Measurements from ENCODE around the gene PLCXD3.

Gene PLCXD3

DNA sequence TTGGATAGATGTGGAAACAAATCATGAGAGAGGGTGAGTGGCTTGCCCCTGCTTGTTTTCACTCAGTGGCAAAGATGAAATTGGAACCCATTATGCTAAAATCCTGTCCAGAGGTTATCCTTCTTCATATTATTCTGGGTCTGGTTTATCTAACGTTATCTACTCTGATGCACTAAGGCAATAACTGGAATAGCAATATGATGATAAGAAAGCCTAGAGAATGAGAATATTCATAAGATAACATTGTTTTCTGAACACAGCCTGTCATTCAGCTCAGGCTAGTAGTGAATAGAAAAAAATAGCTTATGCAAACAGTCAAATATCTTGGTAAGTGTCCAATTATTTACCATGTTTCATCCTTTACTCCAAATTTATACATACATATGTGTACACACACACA is 165.1 kb downstream of the PLCXD3 start:
- H3K27ac ChIP-seq = no peak overlapping the region
- TF ChIP-seq, protein P1, sequence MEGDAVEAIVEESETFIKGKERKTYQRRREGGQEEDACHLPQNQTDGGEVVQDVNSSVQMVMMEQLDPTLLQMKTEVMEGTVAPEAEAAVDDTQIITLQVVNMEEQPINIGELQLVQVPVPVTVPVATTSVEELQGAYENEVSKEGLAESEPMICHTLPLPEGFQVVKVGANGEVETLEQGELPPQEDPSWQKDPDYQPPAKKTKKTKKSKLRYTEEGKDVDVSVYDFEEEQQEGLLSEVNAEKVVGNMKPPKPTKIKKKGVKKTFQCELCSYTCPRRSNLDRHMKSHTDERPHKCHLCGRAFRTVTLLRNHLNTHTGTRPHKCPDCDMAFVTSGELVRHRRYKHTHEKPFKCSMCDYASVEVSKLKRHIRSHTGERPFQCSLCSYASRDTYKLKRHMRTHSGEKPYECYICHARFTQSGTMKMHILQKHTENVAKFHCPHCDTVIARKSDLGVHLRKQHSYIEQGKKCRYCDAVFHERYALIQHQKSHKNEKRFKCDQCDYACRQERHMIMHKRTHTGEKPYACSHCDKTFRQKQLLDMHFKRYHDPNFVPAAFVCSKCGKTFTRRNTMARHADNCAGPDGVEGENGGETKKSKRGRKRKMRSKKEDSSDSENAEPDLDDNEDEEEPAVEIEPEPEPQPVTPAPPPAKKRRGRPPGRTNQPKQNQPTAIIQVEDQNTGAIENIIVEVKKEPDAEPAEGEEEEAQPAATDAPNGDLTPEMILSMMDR (conservative IDR thresholded peaks at IDR 0.05) = no peak
- TF ChIP-seq ZFX (IDR thresholded peaks at IDR 0.05) = no peak

DNA sequence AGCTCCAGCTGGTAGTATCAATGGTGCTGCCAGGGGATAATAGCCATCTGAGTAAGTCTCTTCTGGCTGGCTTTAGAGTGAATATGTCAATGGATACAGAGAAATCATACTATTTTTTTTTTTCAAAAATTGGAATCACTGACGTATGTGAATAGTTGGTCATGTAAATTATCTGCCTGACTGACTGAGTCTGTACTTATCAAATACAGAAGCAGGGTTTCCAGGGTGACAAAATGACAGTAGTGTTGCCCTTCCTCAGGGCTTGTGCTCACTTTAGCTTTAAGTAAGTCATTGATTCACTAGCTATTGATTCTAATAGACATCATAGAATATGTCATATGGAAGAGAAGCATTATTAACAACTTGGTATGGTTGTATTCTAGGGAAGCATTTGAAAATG is 171.1 kb downstream of the PLCXD3 start:
- TF ChIP-seq, protein P1 (conservative IDR thresholded peaks at IDR 0.05) = no peak
- TF ChIP-seq ZFX (IDR thresholded peaks at IDR 0.05) = no peak
- H3K27ac ChIP-seq = no peak overlapping the region

DNA sequence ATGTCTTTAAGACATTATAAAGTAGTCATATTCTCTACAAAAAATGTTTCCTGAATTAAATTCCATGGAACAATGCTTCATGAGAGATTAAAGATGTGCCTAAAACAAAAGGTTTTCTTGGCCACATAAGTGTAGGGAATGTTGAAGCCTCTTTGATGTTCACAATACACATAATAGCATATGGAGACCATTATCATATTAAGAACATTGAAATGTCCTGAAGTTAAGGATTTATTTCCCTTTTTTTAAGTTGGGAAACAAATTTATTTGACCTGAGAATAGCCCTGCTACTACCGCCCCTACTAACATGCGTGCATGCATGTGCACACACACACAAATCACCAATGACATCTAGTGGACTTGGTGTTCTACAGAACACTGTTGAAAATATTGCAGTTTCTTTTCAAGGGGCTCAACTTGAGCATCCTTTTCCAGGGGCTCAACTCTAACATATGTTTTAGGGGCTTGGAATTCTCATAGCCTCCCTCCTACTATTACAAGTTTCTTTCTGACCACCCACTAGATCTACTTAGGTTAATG is 172.2 kb downstream of the PLCXD3 start:
- TF ChIP-seq, protein P1 (conservative IDR thresholded peaks at IDR 0.05) = no peak; the same call in 1 of the 2 replicates
- TF ChIP-seq ZFX (IDR thresholded peaks at IDR 0.05) = no peak
- no peak overlapping the region for H3K27ac ChIP-seq

DNA sequence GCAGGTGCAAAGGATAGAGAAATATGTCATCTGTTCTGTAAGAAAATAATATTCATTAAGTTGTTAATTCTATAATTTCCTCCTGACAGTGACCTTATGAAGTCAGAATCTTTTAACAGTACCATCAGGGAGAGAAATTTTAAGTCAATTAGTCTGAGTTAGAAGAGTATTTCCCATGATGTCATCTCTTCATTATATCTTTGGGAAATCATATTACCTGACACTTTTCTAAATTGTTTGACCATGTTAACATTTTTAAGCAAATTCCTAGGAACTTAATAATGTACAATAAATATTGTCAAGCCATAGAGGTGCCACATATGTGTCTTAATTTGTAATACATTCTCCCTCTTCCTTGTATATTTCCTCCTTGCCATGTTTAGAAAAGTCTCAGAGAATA is 172.7 kb downstream of the PLCXD3 start:
- no peak overlapping the region for H3K27ac ChIP-seq
- TF ChIP-seq, protein P1 (conservative IDR thresholded peaks at IDR 0.05) = no peak
- TF ChIP-seq ZFX (IDR thresholded peaks at IDR 0.05) = no peak

DNA sequence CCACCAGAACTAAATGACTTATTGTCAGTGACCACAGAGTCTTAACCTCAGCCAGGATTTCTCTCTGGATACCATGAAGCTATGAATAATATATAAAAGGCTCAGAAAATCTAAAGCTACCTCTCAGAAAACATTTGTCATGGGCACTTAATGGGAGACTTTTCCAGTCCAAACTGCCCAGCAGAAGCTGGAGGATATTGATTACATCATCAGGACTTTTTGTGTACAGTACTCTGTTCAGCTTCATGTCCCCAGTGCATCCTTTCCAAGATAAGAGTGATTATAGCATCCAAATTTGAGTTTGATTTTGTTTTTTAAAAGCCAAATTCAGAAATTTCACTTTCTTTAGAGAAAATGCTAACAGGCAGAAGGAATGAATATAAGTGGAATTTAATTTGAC is 173.2 kb downstream of the PLCXD3 start:
- no peak overlapping the region for H3K27ac ChIP-seq
- TF ChIP-seq, protein P1 (conservative IDR thresholded peaks at IDR 0.05) = no peak
- TF ChIP-seq ZFX (IDR thresholded peaks at IDR 0.05) = no peak

DNA sequence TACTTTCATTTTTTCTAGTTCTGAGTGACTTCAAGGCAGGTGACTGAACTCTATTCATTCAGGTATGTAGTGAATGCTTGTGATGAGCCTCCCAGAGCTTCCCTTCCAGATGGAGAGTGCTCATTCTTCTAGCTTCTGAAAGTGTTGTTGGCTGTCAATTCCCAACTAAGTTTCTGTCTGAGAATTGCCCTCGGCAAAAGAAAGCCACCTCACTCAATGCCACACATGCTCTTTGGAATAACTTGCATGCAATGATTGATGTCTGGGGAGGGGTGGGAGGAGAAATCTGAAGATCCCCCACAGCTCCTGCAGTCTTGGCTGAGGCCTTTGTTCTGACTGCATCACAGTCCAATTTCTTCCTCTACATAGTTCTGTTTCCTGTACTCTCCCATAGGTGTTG is 173.9 kb downstream of the PLCXD3 start:
- TF ChIP-seq, protein P1 (conservative IDR thresholded peaks at IDR 0.05) = no peak
- TF ChIP-seq ZFX (IDR thresholded peaks at IDR 0.05) = no peak
- no peak overlapping the region for H3K27ac ChIP-seq

DNA sequence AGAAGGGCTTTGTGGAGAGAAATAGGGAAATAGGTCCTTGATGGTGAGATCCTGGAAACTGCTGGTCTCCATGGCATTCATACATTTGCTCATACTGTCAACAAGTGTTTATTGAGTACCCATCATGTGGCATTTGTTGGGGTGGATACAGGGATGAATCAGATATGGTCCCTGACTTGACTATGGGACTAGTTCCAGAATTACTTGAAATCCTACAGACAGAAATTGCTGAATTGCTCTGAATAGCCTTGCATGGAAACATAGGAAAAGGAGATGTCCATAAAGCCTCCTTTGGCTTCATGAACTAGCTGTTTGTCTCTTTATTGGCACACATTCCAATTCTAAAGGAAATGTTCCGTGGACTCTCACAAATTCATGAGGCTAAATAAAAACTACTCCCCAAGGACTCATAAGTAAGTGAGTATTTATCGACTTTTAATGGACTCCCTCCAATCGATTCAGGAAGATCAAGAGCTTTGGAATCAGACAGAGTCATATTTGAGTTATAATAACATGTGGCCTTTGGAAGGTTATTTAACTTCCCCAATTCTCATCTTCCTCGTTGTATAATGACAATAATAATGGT is 174.7 kb downstream of the PLCXD3 start:
- no peak for TF ChIP-seq ZFX (IDR thresholded peaks at IDR 0.05)
- TF ChIP-seq, protein P1 (conservative IDR thresholded peaks at IDR 0.05) = no peak
- H3K27ac ChIP-seq = no peak overlapping the region

Data from C4-2B (cell line).